SH-SY5Y (cell line): ENCODE data around the gene ZNF445.

Experiments used
- GATA2 ChIP-seq: IDR thresholded peaks from 2 replicates; pipeline ENCODE4 v1.6.1; 2011; ENCODE audit warnings: mild to moderate bottlenecking, low read depth, low read length
- GATA3 ChIP-seq: IDR thresholded peaks from 2 replicates; pipeline ENCODE4 v1.6.1; 2011; ENCODE audit warnings: low read depth, mild to moderate bottlenecking, low read length, moderate library complexity

DNA sequence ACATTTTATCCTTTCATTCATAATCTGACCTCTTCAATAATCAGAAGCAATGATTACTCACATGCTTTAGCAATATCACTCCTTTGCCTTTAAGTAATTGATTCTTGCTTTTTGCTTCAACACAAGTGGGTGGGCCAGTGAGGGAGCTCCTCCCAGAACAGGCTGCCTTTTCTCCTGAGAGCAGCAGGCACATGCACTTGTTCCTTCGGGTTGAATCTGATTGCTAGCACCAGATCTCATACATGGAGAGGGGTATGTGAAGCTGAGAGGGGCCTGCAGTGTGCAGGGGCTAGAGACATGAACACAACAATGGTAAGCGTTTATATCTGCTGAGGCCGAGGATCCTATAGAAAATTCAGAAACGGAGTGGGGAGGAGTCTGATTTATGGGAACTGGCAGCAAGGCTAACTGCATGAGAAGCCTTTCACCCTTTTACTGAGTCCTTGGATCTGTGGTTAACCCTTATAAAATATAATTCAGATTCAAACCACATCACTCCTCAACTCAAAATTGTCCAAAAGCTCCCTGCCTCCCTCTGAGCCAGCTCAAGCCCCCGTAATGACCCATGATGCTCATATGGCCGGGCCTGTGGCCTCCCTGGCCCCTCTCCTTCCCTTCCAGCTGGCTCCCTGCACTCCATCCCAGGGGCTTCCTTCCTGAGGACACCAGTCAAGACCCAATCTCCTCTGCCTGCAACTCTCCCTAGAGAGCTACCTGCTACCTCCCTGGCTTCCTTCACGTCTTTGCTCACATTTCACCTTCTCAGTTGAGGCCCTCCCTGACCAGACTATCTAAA is 32.4 kb downstream of the ZNF445 start:
- no peak for TF ChIP-seq GATA2
- no peak for TF ChIP-seq GATA3
